Measurements from ENCODE around the gene SETSIP. TPM values are rescaled to one million over a fixed set of nuclear protein-coding genes. Genes with fewer than 3 reads are reported as not detected.

The SETSIP gene
- total RNA-seq, 1 experiment from 2014 or later = not detected

GRCh38 chr1:92040971-92041370 lies 34.2 kb downstream of the SETSIP start:
- CTCF ChIA-PET = no interaction called here
- ATAC-seq = no peak

GRCh38 chr1:92038695-92039346 lies 36.4 kb downstream of the SETSIP start:
- ChIA-PET CTCF (no interaction called here), POLR2A (no interaction called here)
- Histone ChIP-seq H3K4me1 (ENCODE audit: control insufficient read depth, insufficient read depth, low read length) (no peaks in the 10 kb centered on the region), H3K36me3 (ENCODE audit: control insufficient read depth, insufficient read depth, low read length) (no peaks in the 10 kb centered on the region), H3K4me3 (ENCODE audit: low read depth in 2 of 2, low read length in 2 of 2) (no peak overlapping the region), H3K27me3 (ENCODE audit: control insufficient read depth, insufficient read depth, low read length) (no peaks in the 10 kb centered on the region; the same call in 1 of the 2 replicates), H3K27ac (ENCODE audit: low read length) (no peak overlapping the region), H3K9me3 (ENCODE audit: control insufficient read depth, insufficient read depth, low read depth, low read length) (no peaks in the 10 kb centered on the region)
- BruUV-seq (replicated peaks) = no TSS peak
- no peak for DNase-seq (ENCODE audit: low read depth, low spot score)
- intact Hi-C loops (cut with micrococcal nuclease; ENCODE audit: unreplicated experiment) (no loop called here), in situ Hi-C loops (cut with HindIII; ENCODE audit: low pct_unique_long_range_greater_than_20kb, low sequenced_read_pairs) (no loop called here)
- TF ChIP-seq TCF7L2 (IDR thresholded peaks at IDR 0.05; ENCODE audit: low read depth, low read length) (no peak), POLR2AphosphoS5 (IDR thresholded peaks at IDR 0.05; ENCODE audit: low read depth, low read length) (no peak), SIN3A (IDR thresholded peaks at IDR 0.05; ENCODE audit: borderline replicate concordance, insufficient read depth, low read depth, low read length) (no peak), REST (IDR thresholded peaks at IDR 0.05; ENCODE audit: insufficient read depth in 1 of 2, low read depth in 2 of 2, low read length in 1 of 2) (no peak), CTCF (IDR thresholded peaks at IDR 0.05) (no peak)
- no peak for ATAC-seq

More at GRCh38 chr1:92040971-92041370, 34.2 kb downstream of the SETSIP start:
- Histone ChIP-seq H3K4me3 (ENCODE audit: low read depth in 2 of 2, low read length in 2 of 2) (no peak overlapping the region), H3K36me3 (ENCODE audit: control insufficient read depth, insufficient read depth, low read length) (no peaks in the 10 kb centered on the region), H3K27ac (ENCODE audit: low read length) (no peak overlapping the region), H3K4me1 (ENCODE audit: control insufficient read depth, insufficient read depth, low read length) (no peaks in the 10 kb centered on the region), H3K9me3 (ENCODE audit: control insufficient read depth, insufficient read depth, low read depth, low read length) (no peaks in the 10 kb centered on the region), H3K27me3 (ENCODE audit: control insufficient read depth, insufficient read depth, low read length) (no peaks in the 10 kb centered on the region; the same call in 1 of the 2 replicates)
- POLR2A ChIA-PET = no interaction called here
- TF ChIP-seq CTCF (IDR thresholded peaks at IDR 0.05) = no peak
- TF ChIP-seq POLR2AphosphoS5 (IDR thresholded peaks at IDR 0.05; ENCODE audit: low read depth, low read length) = no peak
- TF ChIP-seq SIN3A (IDR thresholded peaks at IDR 0.05; ENCODE audit: borderline replicate concordance, insufficient read depth, low read depth, low read length) = no peak
- no peak for TF ChIP-seq TCF7L2 (IDR thresholded peaks at IDR 0.05; ENCODE audit: low read depth, low read length)
- no peak for TF ChIP-seq REST (IDR thresholded peaks at IDR 0.05; ENCODE audit: insufficient read depth in 1 of 2, low read depth in 2 of 2, low read length in 1 of 2)
- in situ Hi-C loops (cut with HindIII; ENCODE audit: low pct_unique_long_range_greater_than_20kb, low sequenced_read_pairs) (no loop called here), intact Hi-C loops (cut with micrococcal nuclease; ENCODE audit: unreplicated experiment) (no loop called here)
- no peak for DNase-seq (ENCODE audit: low read depth, low spot score)
- no TSS peak for BruUV-seq (replicated peaks)

Data from Panc1 (cell line).